ENCODE results near the gene NLK.
"Not testable (repeated sequence)": the region's sequence is repeated elsewhere in the genome, so short reads cannot be mapped to it uniquely, and the experiment has no call there.

Gene NLK

GRCh38 chr17:28042657-28042720 lies at the start of gene NLK:
TSS of gene NLK (plus strand) at chr17:28042677. CDS start at chr17:28042874, 197 bp downstream.
- no peak for DNase-seq

GRCh38 chr17:27993161-27993695 lies 49.2 kb upstream of the NLK start:
- no peak for DNase-seq

GRCh38 chr17:27993723-27994310 lies 48.7 kb upstream of the NLK start:
- DNase-seq: no peak

GRCh38 chr17:27994586-27994985 lies 47.9 kb upstream of the NLK start:
- DNase-seq: no peak

GRCh38 chr17:27995554-27995953 lies 46.9 kb upstream of the NLK start:
- no peak for DNase-seq

- no peak for DNase-seq
Measured at GRCh38 chr17:27996202-27997043, 46.1 kb upstream of the NLK start.

GRCh38 chr17:27997044-27997401 lies 45.5 kb upstream of the NLK start:
- no peak for DNase-seq

GRCh38 chr17:27997522-27997921 lies 45.0 kb upstream of the NLK start:
- no peak for DNase-seq

DNA sequence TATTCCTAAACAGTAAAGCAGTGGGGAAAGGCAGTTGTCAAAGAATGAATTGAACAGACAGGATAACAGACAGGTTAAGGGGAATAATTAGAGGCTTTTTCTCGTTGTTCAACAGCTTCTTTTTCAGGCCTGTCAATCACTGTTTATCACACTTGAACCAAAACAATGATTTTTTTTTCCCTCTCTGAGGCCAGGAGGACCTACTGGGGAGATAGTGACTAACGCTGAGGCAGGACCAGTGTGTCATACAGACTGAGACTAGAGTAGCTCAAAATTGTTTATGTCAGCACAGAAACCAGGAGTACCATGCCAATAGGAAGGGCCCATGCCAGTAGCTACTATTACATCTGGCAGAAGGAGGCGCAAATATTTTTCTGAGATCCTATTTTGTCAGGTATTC lies 41.3 kb upstream of the NLK start:
- no peak for DNase-seq

GRCh38 chr17:28004344-28004743 lies 38.1 kb upstream of the NLK start:
- DNase-seq: peak; percentile 3

DNA sequence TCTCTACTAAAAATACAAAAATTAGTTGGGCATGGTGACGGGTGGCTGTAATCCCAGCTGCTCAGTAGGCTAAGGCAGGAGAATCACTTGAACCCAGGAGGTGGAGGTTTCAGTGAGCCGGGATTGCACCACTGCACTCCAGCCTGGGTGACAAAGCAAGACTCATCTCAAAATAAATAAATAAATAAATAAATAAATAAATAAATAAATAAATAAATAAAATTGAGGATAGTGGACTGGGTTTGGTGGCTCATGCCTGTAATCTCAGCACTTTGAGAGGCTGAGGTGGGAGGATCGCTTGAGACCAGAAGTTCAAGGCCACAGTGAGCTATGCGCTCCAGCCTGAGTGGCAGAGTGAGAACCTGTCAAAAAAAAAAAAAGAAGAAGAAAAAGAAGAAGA lies 34.6 kb upstream of the NLK start:
- DNase-seq: not testable (repeated sequence)

DNA sequence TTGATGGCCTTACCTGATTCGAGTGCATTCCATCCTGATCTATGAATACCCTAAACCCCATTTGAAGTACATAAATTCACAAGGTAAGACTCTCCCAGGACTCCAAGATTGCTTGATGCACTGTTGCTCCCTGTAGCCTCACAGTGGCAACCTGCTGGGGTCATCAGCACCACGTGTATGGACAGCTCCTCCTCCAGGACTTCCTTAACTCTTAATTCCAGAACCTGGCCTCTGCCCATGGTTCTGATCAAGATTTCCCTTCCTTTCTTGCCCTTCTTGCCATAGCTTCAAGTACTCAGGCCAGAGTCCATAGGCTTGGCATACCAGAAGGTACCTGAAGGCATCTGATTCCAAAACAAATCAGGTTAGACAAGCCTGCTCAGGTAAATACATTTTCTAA lies 34.0 kb upstream of the NLK start:
- DNase-seq: no peak

- no peak for DNase-seq
Measured at GRCh38 chr17:28010406-28010805, 32.1 kb upstream of the NLK start.

GRCh38 chr17:28018439-28019070 lies 23.9 kb upstream of the NLK start:
- DNase-seq: no peak

DNA sequence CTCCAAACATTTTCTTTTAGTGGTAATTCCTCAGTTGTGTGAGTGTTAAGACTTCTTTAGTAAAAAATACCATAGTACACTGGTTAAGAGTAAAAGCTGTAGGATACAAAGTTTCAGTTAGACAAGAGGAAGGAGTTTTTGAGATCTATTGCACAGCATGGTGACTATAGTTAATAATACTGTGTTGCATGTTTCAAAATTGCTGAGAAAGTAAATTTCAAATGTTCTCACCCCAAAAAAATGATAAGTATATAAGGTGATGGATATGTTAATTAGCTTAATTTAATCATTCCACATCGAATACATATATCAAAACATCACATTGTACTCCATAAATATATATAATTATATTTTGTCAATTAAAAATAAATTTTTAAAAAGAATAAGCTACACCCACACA lies 22.0 kb upstream of the NLK start:
- DNase-seq: no peak

DNA sequence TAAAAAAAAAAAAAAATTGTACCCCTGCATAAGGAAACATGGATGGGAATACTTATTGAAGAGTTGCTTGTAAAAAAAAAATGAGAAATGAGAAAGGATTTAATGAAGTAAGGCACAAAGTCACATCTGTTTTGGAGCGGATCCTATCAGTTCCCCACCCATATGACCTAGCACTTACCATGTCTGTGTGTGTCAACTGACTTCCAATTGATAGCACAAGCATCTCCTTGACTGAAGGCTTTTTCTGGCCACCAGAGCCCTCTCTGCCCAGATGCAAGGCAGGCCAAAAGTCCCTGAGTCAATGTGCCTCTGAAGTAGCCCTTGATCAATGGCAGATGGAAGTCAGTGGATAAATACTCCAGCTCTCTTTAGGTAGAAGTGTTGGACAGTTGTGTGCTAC lies 13.4 kb upstream of the NLK start:
- no peak for DNase-seq

DNA sequence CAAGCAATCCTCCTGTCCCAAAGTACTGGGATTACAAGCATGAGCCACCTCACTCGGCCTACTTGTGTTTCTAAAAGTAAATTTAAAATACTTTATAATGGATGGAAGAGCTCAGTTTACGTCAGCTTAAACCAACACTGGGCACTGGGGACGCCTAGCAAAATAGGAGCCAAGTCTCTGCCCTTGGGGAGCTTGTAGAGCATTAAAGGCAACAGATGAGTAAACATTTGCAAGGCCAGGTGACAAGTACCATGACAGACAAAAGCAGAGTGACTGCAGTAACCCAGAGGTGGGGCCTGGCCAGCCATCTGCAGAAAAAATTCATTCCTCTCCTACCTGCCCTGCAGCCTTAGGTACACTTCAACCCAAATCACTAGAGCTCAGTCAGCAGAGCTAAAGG lies 12.1 kb upstream of the NLK start:
- no peak for DNase-seq

- DNase-seq: no peak
Measured at GRCh38 chr17:28031174-28031573, 11.3 kb upstream of the NLK start.

DNA sequence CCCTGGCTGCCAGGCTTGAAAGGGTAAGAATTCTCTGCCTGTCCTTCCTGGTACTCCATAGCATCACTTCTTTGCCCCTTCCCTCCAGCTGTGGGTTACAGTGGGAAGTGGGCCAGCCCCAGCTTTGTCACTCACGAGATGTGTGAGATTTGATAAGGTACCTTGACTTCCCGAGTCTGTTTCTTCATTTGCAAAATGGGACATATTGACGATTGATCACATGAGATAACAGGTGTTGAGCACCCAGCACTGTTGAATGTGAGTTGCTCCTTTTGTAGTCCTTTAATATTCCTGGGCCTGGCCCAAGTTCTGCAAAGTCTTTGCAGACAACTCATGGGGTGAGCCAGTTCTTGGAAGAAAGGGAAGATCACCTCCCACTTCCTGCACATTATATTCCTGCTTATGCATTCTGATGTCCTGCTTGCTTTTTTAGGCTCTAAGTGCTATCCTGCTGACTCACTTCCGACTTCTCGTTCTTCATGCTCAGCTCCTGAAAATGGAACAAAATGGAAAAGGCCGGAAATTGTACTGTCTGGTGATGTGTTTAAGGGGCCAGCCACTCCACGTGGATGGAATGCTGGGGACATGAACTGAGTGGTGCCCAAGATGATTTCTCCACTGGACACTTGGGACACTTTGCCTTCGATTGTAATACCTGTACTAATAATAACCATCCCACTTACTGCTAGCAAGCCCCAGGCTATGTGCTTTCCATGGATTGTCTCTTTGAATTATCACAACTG lies 8.3 kb upstream of the NLK start:
- DNase-seq: no peak

GRCh38 chr17:28035452-28035851 lies 7.0 kb upstream of the NLK start:
- DNase-seq: not testable (repeated sequence)

GRCh38 chr17:28035884-28036283 lies 6.6 kb upstream of the NLK start:
- not testable (repeated sequence) for DNase-seq

DNA sequence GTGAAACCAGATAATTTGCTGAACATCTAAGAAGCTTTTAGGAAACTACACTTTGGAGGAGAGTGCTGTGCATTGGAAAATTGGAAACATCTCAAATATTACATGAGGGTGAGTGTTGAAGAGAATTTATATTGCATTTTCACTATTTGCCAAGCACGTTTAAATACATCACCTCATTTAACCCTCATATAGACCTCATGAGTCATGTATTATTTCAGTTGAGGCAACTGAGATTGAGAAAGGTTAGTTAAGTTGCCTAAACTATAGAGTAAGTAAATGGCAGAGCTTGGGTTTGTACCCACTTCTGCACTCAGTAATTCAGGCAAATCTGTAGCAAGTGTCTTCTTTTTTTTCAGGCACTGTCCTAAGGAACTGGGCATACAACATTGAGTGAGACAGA lies 3.7 kb upstream of the NLK start:
- no peak for DNase-seq

- DNase-seq: no peak
Measured at GRCh38 chr17:28039251-28039650, 3.2 kb upstream of the NLK start.

DNA sequence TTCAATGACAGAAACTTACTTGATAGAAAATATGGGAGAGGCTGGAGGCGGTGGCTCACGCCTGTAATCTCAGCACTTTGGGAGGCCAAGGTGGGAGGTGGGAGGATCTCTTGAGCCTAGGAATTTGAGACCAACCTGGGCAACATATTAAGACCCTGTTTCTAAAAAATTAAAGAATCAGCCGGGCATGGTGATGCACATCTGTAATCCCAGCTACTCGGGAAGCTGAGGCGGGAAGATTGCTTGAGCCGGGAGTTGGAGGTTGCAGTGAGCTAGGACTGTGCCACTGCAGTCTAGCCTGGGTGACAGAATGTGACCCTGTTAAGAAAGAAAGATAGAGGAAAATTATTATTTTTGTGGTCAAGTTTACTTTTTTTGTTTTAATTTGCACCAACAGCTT lies 2.1 kb upstream of the NLK start:
- no peak for DNase-seq
